Thymus (tissue), 11 donors: Measurements from ENCODE around the gene ZDHHC16. TPM values are rescaled to one million over a fixed set of nuclear protein-coding genes. Genes with fewer than 3 reads are reported as not detected.

Experiments used
- DNase-seq, 9 donors: peaks; one replicate each; pipeline ENCODE4 v3.0.0-alpha.2; 2013; ENCODE audit warnings: low spot score in 9 of 9, low read depth in 6 of 9, missing footprints in 1 of 9
- H3K27ac ChIP-seq, 2 donors: one replicate each; pipeline ENCODE4 v1.5.1; 2013; ENCODE audit warnings: control low read depth in 1 of 2, low read depth in 1 of 2, low read length in 1 of 2, mild to moderate bottlenecking in 1 of 2, moderate library complexity in 1 of 2
- H3K27me3 ChIP-seq, 2 donors: one replicate each; pipeline ENCODE4 v1.5.1; 2013; ENCODE audit warnings: low read length in 1 of 2; ENCODE audit not compliant: control insufficient read depth in 2 of 2, insufficient read depth in 1 of 2
- H3K36me3 ChIP-seq, 2 donors: one replicate each; pipeline ENCODE4 v1.5.1; 2013; ENCODE audit warnings: low read length in 1 of 2, mild to moderate bottlenecking in 1 of 2, moderate library complexity in 1 of 2; ENCODE audit not compliant: control insufficient read depth in 2 of 2, insufficient read depth in 2 of 2
- H3K4me1 ChIP-seq, 2 donors: one replicate each; pipeline ENCODE4 v1.5.1; 2013; ENCODE audit warnings: low read length in 2 of 2; ENCODE audit not compliant: control insufficient read depth in 2 of 2, insufficient read depth in 2 of 2
- H3K4me3 ChIP-seq, 2 donors: one replicate each; pipeline ENCODE4 v1.5.1; 2013; ENCODE audit warnings: low read length in 2 of 2, control low read depth in 1 of 2, mild to moderate bottlenecking in 1 of 2
- H3K9me3 ChIP-seq, 2 donors: one replicate each; pipeline ENCODE4 v1.5.1; 2013; ENCODE audit warnings: low read length in 1 of 2, mild to moderate bottlenecking in 1 of 2; ENCODE audit not compliant: control insufficient read depth in 2 of 2, insufficient read depth in 1 of 2
- WGBS: extraction: QIAGEN DNeasy Blood & Tissue Kit; methylation state at CpG from one replicate; pipeline ENCODE4 v1.1.7; 2013; 5-methylcytosine and 5-hydroxymethylcytosine counted together
- polyA plus RNA-seq: library from polyadenylated mRNA; stranded (reverse); fragments of 200-250 nt; gene quantifications from one replicate; pipeline ENCODE4 v1.2.3, GENCODE V29; 2013
- total RNA-seq: library from RNA; stranded (reverse); fragments of 120-200 nt; gene quantifications from one replicate; pipeline ENCODE4 v1.2.4, GENCODE V29; 2013
- donor health status: healthy.

The ZDHHC16 gene
- total and polyA plus RNA-seq, 2 donors: 20.8 to 24.4 TPM

DNA sequence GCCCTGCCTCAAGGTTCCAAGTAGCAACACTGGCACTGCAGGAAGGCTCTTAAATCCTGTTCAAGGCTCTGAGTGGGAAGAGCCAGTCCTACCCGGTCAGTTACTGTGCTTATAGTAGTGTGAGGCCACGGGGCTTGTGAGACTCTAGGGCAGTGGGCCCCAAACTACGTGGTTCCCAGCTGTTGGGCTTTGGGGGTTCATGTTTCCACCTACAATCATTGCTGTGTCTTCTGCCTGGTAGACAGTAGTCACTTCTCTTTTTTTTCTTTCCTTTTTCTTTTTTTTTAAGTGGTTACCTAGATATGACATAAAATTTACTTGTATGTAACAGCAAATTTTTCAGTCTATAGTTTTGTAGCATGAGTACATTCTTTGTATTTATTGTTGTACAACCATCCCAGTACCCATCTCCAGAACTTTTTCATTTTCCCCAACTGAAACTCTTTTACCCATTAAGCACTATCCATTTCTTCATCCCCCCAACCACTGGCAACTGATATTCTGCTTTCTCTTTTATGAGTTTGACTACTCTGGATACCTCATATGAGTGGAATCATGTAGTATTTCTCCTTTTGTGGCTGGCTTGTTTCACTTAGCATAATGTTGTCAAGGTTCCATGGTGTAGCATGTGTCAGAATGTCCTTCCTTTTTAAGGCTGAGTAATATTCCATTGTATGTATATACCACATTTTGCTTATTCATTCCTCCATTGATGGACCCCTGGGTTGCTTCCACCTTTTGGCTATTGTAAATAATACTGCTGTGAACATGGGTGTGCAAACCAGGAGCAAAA is 60.4 kb downstream of the ZDHHC16 start:
- H3K9me3 ChIP-seq: no peaks in the 10 kb centered on the region
- DNase-seq: no peak
- no peak overlapping the region for H3K27ac ChIP-seq
- 73% methylated on average over 3 of the region's 3 CpGs for WGBS
- H3K4me1 ChIP-seq: no peaks in the 10 kb centered on the region
- no peak overlapping the region for H3K4me3 ChIP-seq
- peaks cover 3 to 24% of the 10 kb centered on the region in 2 donors for H3K27me3 ChIP-seq
- no peaks in the 10 kb centered on the region for H3K36me3 ChIP-seq

Other genes with a start within 250 kb of the ZDHHC16 start
- gene ARHGAP19, start 153.5 kb upstream of the ZDHHC16 start, total RNA-seq: 18.2 TPM
- gene ARHGAP19, start 153.5 kb upstream of the ZDHHC16 start, polyA plus RNA-seq: 5.8 TPM
- 4.7 TPM for gene FRAT1, start 126.9 kb upstream of the ZDHHC16 start, total RNA-seq
- gene FRAT1, start 126.9 kb upstream of the ZDHHC16 start, polyA plus RNA-seq: 6.3 TPM
- gene FRAT2, start 111.4 kb upstream of the ZDHHC16 start, total RNA-seq: 17.5 TPM
- gene FRAT2, start 111.4 kb upstream of the ZDHHC16 start, polyA plus RNA-seq: 13.1 TPM
- 8.5 TPM for gene RRP12, start 44.8 kb upstream of the ZDHHC16 start, total RNA-seq
- gene RRP12, start 44.8 kb upstream of the ZDHHC16 start, polyA plus RNA-seq: 18.9 TPM
- gene PGAM1, start 20.0 kb upstream of the ZDHHC16 start, total RNA-seq: 272 TPM
- gene PGAM1, start 20.0 kb upstream of the ZDHHC16 start, polyA plus RNA-seq: 104 TPM
- 60.1 TPM for gene EXOSC1, start 169 bp upstream of the ZDHHC16 start, total RNA-seq
- gene EXOSC1, start 169 bp upstream of the ZDHHC16 start, polyA plus RNA-seq: 53.0 TPM
- 58.4 TPM for gene MMS19, start 52.2 kb downstream of the ZDHHC16 start, total RNA-seq
- 107 TPM for gene MMS19, start 52.2 kb downstream of the ZDHHC16 start, polyA plus RNA-seq
- gene UBTD1, start 52.7 kb downstream of the ZDHHC16 start, total RNA-seq: 2.5 TPM
- gene UBTD1, start 52.7 kb downstream of the ZDHHC16 start, polyA plus RNA-seq: 7.8 TPM
- gene ANKRD2, start 126.6 kb downstream of the ZDHHC16 start, total RNA-seq: 0.05 TPM
- 0.68 TPM for gene ANKRD2, start 126.6 kb downstream of the ZDHHC16 start, polyA plus RNA-seq
- 0.19 TPM for gene HOGA1, start 138.2 kb downstream of the ZDHHC16 start, total RNA-seq
- 0.18 TPM for gene HOGA1, start 138.2 kb downstream of the ZDHHC16 start, polyA plus RNA-seq
- not detected for gene C10orf62, start 143.5 kb downstream of the ZDHHC16 start, total RNA-seq
- gene C10orf62, start 143.5 kb downstream of the ZDHHC16 start, polyA plus RNA-seq: not detected
- 2.0 TPM for gene MORN4, start 187.3 kb downstream of the ZDHHC16 start, total RNA-seq
- 4.7 TPM for gene MORN4, start 187.3 kb downstream of the ZDHHC16 start, polyA plus RNA-seq
- gene PI4K2A, start 194.5 kb downstream of the ZDHHC16 start, total RNA-seq: 8.9 TPM
- 13.5 TPM for gene PI4K2A, start 194.5 kb downstream of the ZDHHC16 start, polyA plus RNA-seq
- gene AVPI1, start 241.1 kb downstream of the ZDHHC16 start, total RNA-seq: 1.4 TPM
- 11.5 TPM for gene AVPI1, start 241.1 kb downstream of the ZDHHC16 start, polyA plus RNA-seq